ES-I3 (cell line): ENCODE data around the gene APEH.
"Not testable (repeated sequence)": the region's sequence is repeated elsewhere in the genome, so short reads cannot be mapped to it uniquely, and the experiment has no call there.

Experiments used
- H3K36me3 ChIP-seq: 2 replicates; pipeline ENCODE4 v1.6.1; 2013; ENCODE audit warnings: mild to moderate bottlenecking, low read length, control low read depth, moderate library complexity; ENCODE audit not compliant: insufficient read depth
- H3K4me1 ChIP-seq: 2 replicates; pipeline ENCODE4 v1.6.1; 2013; ENCODE audit warnings: mild to moderate bottlenecking, control low read depth, low read length; ENCODE audit not compliant: insufficient read depth
- H3K9ac ChIP-seq: 2 replicates; pipeline ENCODE4 v1.6.1; 2013; ENCODE audit warnings: low read depth, mild to moderate bottlenecking, low read length, moderate library complexity
- H3K9me3 ChIP-seq: 2 replicates; pipeline ENCODE4 v1.6.1; 2013; ENCODE audit warnings: mild to moderate bottlenecking, low read length, moderate library complexity; ENCODE audit not compliant: control insufficient read depth, insufficient read depth

APEH gene

DNA sequence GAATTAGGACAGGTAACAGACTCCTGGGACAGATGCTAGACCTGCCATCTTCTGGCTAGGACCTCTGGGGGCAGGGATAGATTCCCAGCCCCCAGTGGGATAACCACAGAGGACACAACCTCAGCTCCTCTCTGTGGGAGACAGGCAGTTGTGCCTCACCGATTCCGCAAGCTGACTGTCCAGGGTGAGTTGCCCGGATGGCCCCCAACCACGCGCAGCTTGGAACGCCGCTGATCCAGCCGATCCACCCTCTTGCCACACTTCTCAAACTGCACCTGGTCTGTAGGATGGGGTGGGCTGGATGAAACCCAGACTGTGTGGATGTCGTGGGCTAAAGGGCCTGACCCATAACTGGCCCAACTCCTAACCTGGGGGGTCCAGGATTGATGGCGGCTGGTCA is 11.0 kb downstream of the APEH start:
- not testable (repeated sequence) for H3K4me1 ChIP-seq, H3K9ac ChIP-seq, H3K9me3 ChIP-seq, H3K36me3 ChIP-seq

DNA sequence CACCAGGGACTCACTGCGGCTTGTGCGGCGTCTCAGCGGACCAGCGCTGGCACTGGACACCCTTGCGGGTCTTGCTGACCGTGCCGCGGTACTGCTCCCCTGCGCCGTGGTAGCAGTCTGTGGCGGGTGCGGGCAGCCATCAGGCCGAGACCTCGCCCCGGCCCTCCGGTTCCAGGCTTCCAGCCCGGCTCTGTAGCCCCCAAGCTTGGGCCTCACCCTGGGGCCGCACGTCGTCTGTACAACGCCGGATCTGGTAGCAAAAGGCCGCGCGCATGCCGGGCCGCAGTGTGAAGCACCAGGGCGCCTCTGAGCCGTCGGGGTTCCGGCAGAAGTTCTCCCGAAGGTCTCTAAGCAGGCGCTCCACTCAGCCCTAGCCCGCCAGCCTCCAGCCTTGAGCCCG is 11.7 kb downstream of the APEH start:
- H3K9ac ChIP-seq: peak overlapping the region; percentile 11; the same call in 1 of the 2 replicates
- not testable (repeated sequence) for H3K4me1 ChIP-seq, H3K9me3 ChIP-seq, H3K36me3 ChIP-seq

DNA sequence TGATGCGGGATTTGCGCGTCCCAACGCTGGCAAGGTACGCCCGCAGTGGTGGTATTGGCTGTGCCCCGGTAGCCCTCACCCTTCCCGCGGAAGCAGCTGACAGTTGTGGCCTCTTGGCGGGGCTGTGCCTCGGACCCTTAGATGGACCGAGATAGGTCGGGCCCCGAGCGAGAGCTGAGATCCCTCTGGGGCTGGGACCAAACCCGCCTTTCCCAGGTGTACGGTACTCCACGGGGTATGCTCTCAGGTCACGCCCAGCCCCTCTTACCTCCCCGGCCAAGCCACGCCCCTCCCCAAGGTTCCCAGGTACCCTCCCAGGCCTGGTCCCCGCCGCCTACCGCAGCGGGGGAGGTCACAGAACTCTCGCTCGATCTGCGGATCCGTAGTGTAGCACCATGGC is 12.2 kb downstream of the APEH start:
- H3K9me3 ChIP-seq, H3K36me3 ChIP-seq, H3K4me1 ChIP-seq: not testable (repeated sequence)
- peak overlapping the region; percentile 51; the same call in 1 of the 2 replicates for H3K9ac ChIP-seq

DNA sequence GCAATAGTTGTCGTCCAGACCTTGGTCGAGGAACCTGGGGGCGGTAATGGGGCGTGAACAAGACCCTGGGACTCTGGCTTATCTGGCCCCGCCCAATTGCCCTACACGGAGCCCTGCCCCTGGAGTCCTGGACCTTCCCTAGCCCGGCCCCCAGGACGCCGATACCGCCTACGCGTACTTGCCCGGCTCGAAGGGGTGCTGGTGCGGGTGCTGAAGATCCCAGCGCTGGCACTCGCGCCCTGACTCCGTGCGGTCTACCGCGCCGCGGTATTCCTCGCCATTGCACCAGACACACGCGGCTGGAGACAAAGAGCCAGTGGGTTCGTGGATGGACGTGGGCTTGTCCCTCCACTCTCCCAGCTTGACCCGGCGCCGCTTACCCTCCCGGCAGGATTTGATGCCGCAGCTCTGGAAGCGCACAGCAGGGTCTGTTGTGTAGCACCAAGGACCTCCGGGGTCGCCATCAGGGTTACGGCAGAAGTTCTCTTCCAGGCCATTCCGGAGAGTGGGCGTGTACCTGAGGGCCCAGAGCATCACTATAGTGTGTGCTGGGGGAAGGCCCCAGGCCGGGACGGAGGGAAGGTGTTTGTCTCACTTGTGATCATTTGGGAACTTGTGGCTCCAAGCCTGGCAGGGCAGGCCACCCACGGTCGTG is 12.7 kb downstream of the APEH start:
- peak overlapping the region; percentile 51 for H3K9ac ChIP-seq
- not testable (repeated sequence) for H3K9me3 ChIP-seq, H3K4me1 ChIP-seq, H3K36me3 ChIP-seq

DNA sequence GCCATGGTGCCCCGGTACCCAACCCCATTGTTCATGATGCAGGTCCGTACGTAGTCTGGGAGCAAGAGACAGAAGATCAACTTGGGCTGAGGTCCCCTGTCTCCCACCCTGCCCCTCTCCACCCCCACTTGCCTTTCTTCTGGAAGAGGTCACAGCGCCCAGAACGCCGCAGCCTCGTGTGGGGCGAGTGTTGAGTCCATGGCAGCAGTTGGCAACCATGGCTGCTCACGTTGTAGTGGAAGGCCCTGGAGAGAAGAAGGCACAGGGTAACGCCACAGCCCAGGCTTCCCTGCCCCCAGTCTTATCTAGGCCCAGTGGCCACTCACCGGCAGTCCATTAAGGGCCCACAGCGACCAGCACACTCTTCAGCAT is 13.3 kb downstream of the APEH start:
- H3K9ac ChIP-seq: peak overlapping the region; percentile 51; the same call in 1 of the 2 replicates
- H3K36me3 ChIP-seq, H3K4me1 ChIP-seq, H3K9me3 ChIP-seq: not testable (repeated sequence)

DNA sequence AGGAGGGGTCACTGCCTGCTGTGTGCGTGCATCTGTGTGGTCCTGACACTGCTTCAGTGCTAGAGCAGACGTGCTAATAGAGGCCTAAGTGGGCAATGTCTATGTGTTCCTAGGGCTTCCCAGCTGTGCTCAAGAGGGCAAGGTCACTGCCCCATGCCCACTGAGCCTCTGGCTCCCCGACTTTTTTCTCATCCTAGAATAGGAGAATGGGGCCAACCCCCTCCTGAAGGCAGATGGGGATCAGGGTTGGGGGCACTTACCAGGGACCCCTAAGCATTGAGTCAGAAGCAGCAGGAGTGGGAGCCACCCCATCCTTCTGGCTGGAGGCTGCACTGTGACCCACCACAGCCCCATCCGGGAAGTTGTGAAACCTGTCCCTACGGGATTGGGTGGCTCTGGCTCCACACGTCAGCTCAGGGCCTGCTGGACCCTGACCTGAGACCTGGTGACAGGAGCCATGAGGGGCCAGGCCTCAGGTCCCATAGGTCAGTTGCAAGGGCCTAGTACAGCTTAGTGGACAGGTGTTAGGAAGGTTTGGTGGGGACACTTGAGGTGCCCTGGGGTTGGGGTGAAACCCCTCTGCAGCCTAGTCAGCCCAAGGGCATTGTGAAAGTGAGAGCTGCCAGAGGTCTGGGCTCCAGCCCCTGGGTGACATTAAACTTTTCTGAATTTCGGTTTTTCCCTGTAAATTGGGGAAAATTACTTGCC is 14.3 kb downstream of the APEH start:
- not testable (repeated sequence) for H3K9me3 ChIP-seq, H3K4me1 ChIP-seq

DNA sequence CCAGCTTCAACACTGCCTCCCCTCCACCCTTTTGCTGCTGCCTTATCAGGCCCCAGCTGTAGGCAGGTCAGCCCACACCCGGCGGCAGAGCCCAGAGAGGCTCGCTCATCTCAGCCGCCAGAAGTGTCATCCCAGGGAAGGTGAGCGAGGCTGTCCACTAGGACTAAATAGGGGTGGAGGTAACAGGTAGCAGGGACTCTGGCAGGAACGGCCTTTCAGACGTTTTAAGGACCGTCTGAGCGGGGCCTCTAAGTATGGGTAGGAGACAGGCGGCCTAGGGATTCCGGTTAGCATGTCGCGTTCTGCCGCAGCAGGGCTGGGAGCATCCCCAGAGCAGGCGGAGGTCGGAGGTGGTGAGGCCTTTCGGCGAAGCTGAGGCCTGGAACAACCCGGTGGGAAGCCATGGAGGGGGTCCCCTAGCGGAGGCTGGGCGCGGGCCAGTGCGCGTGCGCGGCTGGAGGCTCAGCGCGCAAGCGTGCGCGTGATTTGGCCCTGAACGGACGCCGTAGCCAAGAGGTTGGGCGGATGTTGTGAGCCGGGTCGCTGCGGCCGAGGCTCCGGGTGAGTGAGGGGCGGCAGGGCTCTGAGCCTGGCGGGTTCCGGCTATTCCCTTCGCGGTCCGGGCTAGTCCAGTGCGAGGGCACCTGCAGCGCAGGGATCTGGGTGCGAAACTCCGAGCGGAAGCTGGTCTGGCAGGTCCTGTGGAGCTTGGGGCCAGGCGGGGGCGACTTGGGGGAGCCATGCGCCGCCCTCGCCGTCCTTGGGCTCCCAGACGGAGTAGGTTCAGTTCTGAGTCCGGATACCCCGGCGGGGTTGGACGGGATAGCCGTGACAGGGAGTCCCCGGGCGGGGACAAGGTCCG is 15.1 kb downstream of the APEH start, which contains the start of the genes MST1 and RNF123:
Gene MST1 (minus strand): TSS at position 429 of the 862 bp plus-strand sequence. CDS start 783 bp downstream, outside the sequence.
Gene RNF123 (plus strand): TSS at position 512 of the 862 bp plus-strand sequence. CDS start 1,609 bp downstream, outside the sequence.
- Histone ChIP-seq H3K9ac (peak within 1 kb of the TSS; percentile 98), H3K9me3 (no peaks in the 10 kb centered on the region), H3K4me1 (no peaks in the 10 kb centered on the region), H3K36me3 (no peaks in the 10 kb centered on the region)

More for the DNA sequence above, 14.3 kb downstream of the APEH start:
- H3K9ac ChIP-seq: peak overlapping the region; percentile 98; the same call in 1 of the 2 replicates
- not testable (repeated sequence) for H3K36me3 ChIP-seq

DNA sequence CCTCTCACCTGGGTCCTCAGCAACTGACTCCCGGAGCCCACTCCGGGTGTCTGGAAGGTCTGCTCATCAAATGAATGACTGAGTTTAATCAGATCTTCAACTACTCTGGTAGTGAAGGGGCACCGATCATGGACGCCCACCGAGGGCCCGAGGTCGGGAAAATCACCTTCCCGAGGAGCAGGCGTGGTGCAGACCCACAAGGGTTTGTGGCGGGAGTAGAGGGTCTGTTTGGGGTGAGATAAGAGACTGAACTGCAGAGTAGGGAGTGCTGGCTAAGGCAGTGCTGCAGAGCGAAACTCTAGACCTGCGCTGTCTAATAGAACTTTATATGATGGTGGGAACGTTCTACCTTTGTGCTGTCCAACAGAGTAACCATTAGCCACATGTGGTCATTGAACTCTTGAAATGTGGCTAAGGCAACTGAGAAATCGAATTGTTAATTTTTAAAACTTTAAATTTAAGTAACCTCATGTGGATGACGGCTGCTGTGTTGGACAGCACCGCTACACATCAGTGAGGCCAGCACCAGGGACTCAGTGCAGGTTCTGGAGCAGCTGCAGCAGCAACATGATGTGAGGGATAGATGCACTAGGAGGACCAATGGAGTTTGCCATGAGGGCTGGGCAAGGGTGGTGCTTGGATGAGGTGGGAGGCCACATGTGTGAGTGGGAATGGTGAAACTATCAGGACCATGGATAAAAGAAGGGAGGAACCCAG is 15.9 kb downstream of the APEH start:
- peak overlapping the region; percentile 98 for H3K9ac ChIP-seq
- H3K9me3 ChIP-seq, H3K4me1 ChIP-seq, H3K36me3 ChIP-seq: not testable (repeated sequence)

DNA sequence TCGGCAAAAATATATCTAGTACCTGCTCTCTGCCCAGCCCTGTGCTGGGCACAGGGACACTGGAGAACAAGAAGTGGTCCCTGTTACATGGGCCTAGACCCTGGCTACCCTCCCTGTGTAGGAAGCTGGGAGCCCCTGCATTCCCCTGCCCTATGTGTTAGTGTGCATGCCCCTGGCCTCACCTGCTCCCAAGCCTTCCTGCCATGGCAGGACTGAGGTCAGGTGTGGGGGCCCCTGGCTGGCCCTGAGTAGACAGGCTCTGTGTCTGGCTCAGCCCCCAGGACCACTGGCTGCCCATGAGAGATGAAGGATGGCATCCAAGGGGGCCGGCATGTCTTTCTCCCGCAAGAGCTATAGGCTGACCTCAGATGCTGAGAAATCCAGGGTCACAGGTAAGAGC is 16.7 kb downstream of the APEH start:
- not testable (repeated sequence) for H3K36me3 ChIP-seq, H3K9ac ChIP-seq, H3K9me3 ChIP-seq, H3K4me1 ChIP-seq

DNA sequence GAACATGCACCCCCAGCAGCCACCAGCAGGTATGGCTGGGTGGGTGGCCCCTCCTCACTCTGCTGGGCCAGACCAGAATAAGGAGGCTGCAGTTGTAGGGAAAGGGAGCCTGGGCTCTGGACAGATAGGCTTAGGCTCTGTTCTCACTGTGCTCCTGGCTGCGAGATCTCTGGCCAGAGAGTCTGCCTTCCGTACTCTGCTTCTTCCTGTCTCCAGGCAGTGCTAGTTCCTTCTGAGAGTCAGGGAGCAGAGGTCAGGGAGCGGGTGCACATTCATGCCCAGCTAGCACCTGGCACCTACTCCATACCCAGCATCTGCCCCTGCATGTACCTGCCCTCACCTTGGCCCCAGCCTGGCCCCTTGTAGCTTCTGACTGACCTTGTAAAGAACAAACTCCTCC is 17.3 kb downstream of the APEH start:
- not testable (repeated sequence) for H3K4me1 ChIP-seq, H3K9ac ChIP-seq, H3K9me3 ChIP-seq, H3K36me3 ChIP-seq

DNA sequence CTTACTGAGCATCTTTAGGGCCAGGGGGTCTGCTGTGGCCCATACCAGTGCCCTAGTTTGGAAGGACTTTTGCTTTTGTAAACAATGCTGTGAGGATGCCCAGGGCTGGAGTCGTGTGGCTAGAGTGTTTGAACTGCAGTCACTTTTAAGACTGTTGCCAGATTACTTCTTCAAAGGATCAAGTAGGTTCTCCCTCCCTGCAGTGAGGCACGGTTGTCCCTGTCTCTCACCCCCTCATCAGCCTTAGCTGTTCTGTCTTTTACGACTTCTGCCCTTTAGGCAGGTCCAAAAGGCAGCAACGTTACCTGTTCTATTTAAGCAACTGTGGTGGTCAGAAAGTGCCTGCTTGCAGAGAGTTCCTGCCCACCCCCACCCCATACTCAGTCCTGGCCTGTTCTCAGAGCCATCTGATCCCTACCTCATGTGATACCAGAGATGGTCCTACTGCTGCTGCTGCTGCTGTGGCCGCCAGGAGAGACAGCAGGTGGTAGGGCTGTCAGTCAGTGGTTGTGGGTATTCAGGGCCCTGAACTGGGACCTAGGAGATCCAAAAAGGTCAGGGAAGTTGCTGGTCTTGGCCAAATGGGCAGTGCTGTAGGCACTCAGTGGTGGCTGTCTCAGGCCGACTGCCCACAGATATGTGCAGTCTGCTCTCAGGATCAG is 20.4 kb downstream of the APEH start:
- H3K9ac ChIP-seq, H3K4me1 ChIP-seq, H3K9me3 ChIP-seq, H3K36me3 ChIP-seq: not testable (repeated sequence)

DNA sequence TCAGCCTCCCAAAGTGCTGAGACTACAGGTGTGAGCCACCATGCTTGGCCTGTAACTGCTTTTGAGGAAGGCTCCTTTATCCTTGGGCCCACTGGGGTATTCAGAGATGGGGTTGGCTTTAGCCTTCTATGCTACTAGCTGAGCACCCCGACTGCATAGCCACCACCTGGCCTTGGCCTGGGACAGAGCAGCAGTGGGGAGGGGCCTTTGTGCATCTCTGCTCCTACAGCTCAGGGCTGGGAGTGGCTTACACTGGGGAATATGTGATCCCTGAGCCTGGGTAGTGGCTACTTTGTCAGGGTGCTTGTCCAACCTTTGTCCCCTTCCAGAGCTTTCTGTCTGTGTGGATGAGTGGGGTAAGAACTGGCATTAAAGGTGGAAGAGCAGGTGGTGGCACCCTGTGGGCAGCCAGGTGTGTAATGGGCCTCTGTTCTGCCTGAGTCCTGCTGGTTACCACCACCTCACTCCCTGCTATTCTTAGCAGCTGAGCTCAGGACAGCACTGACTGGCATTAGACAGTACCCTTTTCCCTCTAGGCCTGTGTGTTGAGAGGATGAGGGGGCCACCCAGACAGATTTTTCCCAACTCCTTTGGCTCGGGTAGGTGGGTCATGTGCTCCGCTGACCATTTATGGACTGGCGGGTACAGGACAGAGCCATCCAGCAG is 21.3 kb downstream of the APEH start:
- not testable (repeated sequence) for H3K36me3 ChIP-seq, H3K4me1 ChIP-seq, H3K9ac ChIP-seq, H3K9me3 ChIP-seq

DNA sequence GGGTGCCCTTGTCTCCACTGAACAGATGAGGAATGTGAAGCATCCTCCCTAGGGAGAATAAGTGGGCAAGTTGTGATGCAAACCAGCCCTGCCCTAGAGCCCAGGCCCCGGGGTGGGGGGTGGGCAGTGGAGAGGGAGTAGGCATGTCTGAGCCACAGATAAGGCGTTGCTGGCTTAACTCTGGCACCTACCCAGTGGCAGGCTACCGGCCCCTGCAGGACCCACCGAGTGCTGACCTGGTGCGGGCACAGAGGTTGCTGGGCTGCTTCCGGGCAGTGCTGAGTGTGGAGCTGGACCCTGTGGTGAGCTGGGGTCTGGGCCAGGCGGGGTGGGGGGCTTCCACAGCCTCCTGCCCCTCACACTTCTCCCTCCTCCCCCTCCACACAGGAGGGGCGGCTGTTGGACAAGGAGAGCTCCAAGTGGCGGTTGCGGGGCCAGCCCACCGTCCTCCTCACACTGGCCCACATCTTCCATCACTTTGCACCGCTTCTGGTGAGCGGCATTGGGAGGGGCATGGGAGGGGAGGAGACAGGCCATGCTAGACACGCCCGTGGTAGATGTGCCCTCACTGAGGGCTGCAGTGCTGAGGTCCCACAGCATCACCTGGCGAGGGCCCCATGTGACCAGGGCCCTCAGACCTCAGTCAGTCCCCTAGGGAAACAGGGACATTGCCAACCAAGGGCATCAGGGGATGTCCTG is 25.3 kb downstream of the APEH start:
- no peaks in the 10 kb centered on the region for H3K36me3 ChIP-seq
- 0 out of 2 replicates have a peak, but pooled peaks cover 5% of the 10 kb centered on the region for H3K4me1 ChIP-seq
- H3K9me3 ChIP-seq: no peaks in the 10 kb centered on the region
- no peak overlapping the region for H3K9ac ChIP-seq
